Right lobe of liver (tissue), 4 donors: ENCODE results near the gene ZCCHC8.
"Not testable (repeated sequence)": the region's sequence is repeated elsewhere in the genome, so short reads cannot be mapped to it uniquely, and the experiment has no call there.

Experiments
- POLR2A ChIP-seq: fragments of 450-650 bp; IDR thresholded peaks from one replicate; pipeline ENCODE4 v1.6.1; 2017; ENCODE audit warnings: antibody characterized with exemption, mild to moderate bottlenecking
- TF ChIP-seq, protein P1 (sequence below), 4 donors: fragments of 200-600 bp in 3 of 4; fragments of 450-650 bp in 1 of 4; IDR thresholded peaks; one replicate each; pipeline versions ENCODE4 v1.5.1 to v1.8.0; 2016 to 2022; ENCODE audit warnings: antibody characterized with exemption in 4 of 4, mild to moderate bottlenecking in 2 of 4
- donor health status: DM: no; HTN: no; CAD: no.
- donor health status: DM: no; HTN: no; CAD: no.
- donor health status: DM: no; HTN: yes; CAD: no.

DNA sequence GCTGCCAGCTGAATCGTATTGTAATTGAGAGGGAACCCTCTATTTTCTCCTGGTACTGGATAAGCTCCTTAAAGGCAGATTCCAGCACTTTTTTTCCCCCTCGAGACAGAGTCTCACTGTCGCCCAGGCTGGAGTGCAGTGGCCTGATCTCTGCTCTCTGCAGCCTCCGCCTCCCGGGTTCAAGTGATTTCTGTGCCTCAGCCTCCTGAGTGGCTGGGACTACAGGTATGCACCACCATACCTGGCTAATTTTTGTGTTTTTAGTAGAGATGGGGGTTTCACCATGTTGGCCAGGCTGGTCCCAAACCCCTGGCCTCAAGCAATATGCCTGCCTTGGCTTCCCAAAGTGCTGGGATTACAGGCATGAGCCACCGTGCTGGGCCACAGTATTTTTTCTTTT is 30.9 kb downstream of the ZCCHC8 start:
- TF ChIP-seq, protein P1, sequence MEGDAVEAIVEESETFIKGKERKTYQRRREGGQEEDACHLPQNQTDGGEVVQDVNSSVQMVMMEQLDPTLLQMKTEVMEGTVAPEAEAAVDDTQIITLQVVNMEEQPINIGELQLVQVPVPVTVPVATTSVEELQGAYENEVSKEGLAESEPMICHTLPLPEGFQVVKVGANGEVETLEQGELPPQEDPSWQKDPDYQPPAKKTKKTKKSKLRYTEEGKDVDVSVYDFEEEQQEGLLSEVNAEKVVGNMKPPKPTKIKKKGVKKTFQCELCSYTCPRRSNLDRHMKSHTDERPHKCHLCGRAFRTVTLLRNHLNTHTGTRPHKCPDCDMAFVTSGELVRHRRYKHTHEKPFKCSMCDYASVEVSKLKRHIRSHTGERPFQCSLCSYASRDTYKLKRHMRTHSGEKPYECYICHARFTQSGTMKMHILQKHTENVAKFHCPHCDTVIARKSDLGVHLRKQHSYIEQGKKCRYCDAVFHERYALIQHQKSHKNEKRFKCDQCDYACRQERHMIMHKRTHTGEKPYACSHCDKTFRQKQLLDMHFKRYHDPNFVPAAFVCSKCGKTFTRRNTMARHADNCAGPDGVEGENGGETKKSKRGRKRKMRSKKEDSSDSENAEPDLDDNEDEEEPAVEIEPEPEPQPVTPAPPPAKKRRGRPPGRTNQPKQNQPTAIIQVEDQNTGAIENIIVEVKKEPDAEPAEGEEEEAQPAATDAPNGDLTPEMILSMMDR (IDR thresholded peaks at IDR 0.05), result not testable (repeated sequence)
- TF ChIP-seq POLR2A, result not testable (repeated sequence)
